Right ventricle myocardium inferior (tissue), 1 donor: ENCODE data around the gene USP50. TPM values are rescaled to one million over a fixed set of nuclear protein-coding genes. Genes with fewer than 3 reads are reported as not detected.

Experiments
- total RNA-seq: library from RNA; stranded (reverse); fragmentation: NEBNext Ultra II Directional; extraction: Animal tissue kit (Norgen Biotek cat#: 25700); gene quantifications from one replicate; pipeline ENCODE4 v1.2.1, GENCODE V29; 2021
- donor health status: DM: no; HTN: yes; CAD: no; lungs with severe emphysema.

Gene USP50
- total RNA-seq, 1 donor from 2014 or later: not detected

Other genes with a start within 250 kb of the USP50 start
- 10.9 TPM for gene GABPB1, start 191.5 kb downstream of the USP50 start, total RNA-seq
- gene USP8, start 122.3 kb downstream of the USP50 start, total RNA-seq: 44.7 TPM
- 28.5 TPM for gene TRPM7, start 140.1 kb upstream of the USP50 start, total RNA-seq
- 94.5 TPM for gene SPPL2A, start 219.0 kb upstream of the USP50 start, total RNA-seq